IMR-90 (cell line): ENCODE measurements around the gene ASTN2. TPM values are rescaled to one million over a fixed set of nuclear protein-coding genes. Genes with fewer than 3 reads are reported as not detected.

Experiments used
- ATAC-seq: fragments of 200-7000 bp; cut with Tn5 transposase; 2 replicates; pipeline ENCODE4 v1.9.1; 2020; ENCODE audit warnings: low read depth, mild to moderate bottlenecking, moderate library complexity
- BruUV-seq: library from RNA; stranded (reverse); fragments of 400-500 nt; replicated peaks from 2 replicates; lab custom pipeline; 2021; lab: Mats Ljungman, UMichigan
- CTCF ChIA-PET: fragments of 300-600 bp; formaldehyde crosslinking; extraction: SDS; loops from one replicate; lab custom pipeline; 2021; ENCODE audit warnings: antibody characterized with exemption; lab: Yijun Ruan, JAX
- POLR2A ChIA-PET: fragments of 300-600 bp; sonication (Branson Sonifier 250); formaldehyde crosslinking; loops from one replicate; lab custom pipeline; 2022; ENCODE audit warnings: antibody characterized with exemption; ENCODE audit not compliant: unreplicated experiment; lab: Charles Lee
- DNase-seq: peaks from one replicate; pipeline ENCODE4 v3.0.0; 2013
- H2AFZ ChIP-seq: replicated peaks from 2 replicates; pipeline ENCODE3; 2013; ENCODE audit warnings: low read length, mild to moderate bottlenecking; ENCODE audit not compliant: poor library complexity
- H2AK5ac ChIP-seq: 2 replicates; pipeline ENCODE4 v1.6.1; 2013; ENCODE audit warnings: low read depth, low read length, inconsistent platforms
- H2AK9ac ChIP-seq: replicated peaks from 2 replicates; pipeline ENCODE3; 2013; ENCODE audit warnings: mild to moderate bottlenecking, low read depth, low read length, moderate library complexity; ENCODE audit not compliant: poor library complexity
- H2BK120ac ChIP-seq: 2 replicates; pipeline ENCODE4 v1.6.1; 2013; ENCODE audit warnings: low read depth, low read length, inconsistent platforms
- H2BK15ac ChIP-seq: 3 replicates; pipeline ENCODE4 v1.6.1; 2013; ENCODE audit warnings: low read depth, low read length, inconsistent platforms
- H2BK20ac ChIP-seq: 2 replicates; pipeline ENCODE4 v1.6.1; 2013; ENCODE audit warnings: low read depth, mild to moderate bottlenecking, inconsistent platforms, low read length, moderate library complexity
- H2BK5ac ChIP-seq: 2 replicates; pipeline ENCODE4 v1.6.1; 2013; ENCODE audit warnings: mild to moderate bottlenecking, low read depth, low read length, inconsistent platforms; ENCODE audit not compliant: poor library complexity, severe bottlenecking
- H3K14ac ChIP-seq: replicated peaks from 2 replicates; pipeline ENCODE4 v1.6.1; 2013; ENCODE audit warnings: low read depth, low read length, inconsistent platforms
- H3K18ac ChIP-seq: 2 replicates; pipeline ENCODE4 v1.6.1; 2013; ENCODE audit warnings: low read depth, low read length, control low read depth
- H3K23ac ChIP-seq: 2 replicates; pipeline ENCODE4 v1.6.1; 2013; ENCODE audit warnings: low read depth, low read length, inconsistent platforms
- H3K27ac ChIP-seq: 2 replicates; pipeline ENCODE4 v1.5.1; 2013; ENCODE audit warnings: mild to moderate bottlenecking, control low read depth, low read length; ENCODE audit not compliant: insufficient read depth
- H3K27me3 ChIP-seq: 2 replicates; pipeline ENCODE4 v1.6.1; 2013; ENCODE audit warnings: low read length; ENCODE audit not compliant: control insufficient read depth, insufficient read depth
- H3K36me3 ChIP-seq: 2 replicates; pipeline ENCODE4 v1.6.1; 2013; ENCODE audit warnings: low read length, mixed read lengths; ENCODE audit not compliant: control insufficient read depth, insufficient read depth
- H3K4ac ChIP-seq: 2 replicates; pipeline ENCODE4 v1.6.1; 2013; ENCODE audit warnings: low read depth, low read length, inconsistent platforms
- H3K4me1 ChIP-seq: 2 replicates; pipeline ENCODE4 v1.6.1; 2013; ENCODE audit warnings: low read length, mixed read lengths; ENCODE audit not compliant: control insufficient read depth, insufficient read depth
- H3K4me2 ChIP-seq: 2 replicates; pipeline ENCODE4 v1.6.1; 2013; ENCODE audit warnings: low read depth, mild to moderate bottlenecking, control low read depth, low read length, moderate library complexity
- H3K4me3 ChIP-seq: 2 replicates; pipeline ENCODE4 v1.5.1; 2013; ENCODE audit warnings: low read depth, mild to moderate bottlenecking, control low read depth, low read length, moderate library complexity; ENCODE audit not compliant: insufficient read depth
- H3K56ac ChIP-seq: 2 replicates; pipeline ENCODE4 v1.6.1; 2013; ENCODE audit warnings: low read length, inconsistent platforms; ENCODE audit not compliant: insufficient read depth; ENCODE audit errors: extremely low read depth
- H3K79me1 ChIP-seq, 2 experiments: 2 replicates each; pipeline ENCODE4 v1.6.1; 2013; ENCODE audit warnings: low read length in 2 of 2, inconsistent platforms in 1 of 2, low read depth in 1 of 2
- H3K9ac ChIP-seq: 2 replicates; pipeline ENCODE4 v1.6.1; 2013; ENCODE audit warnings: low read depth, low read length, control low read depth
- H3K9me1 ChIP-seq: 2 replicates; pipeline ENCODE4 v1.6.1; 2013; ENCODE audit warnings: low read length, inconsistent platforms; ENCODE audit not compliant: insufficient read depth
- H3K9me3 ChIP-seq: 2 replicates; pipeline ENCODE4 v1.6.1; 2013; ENCODE audit warnings: low read length; ENCODE audit not compliant: control insufficient read depth, insufficient read depth
- H4K20me1 ChIP-seq: 2 replicates; pipeline ENCODE4 v1.6.1; 2013; ENCODE audit warnings: low read length, inconsistent platforms; ENCODE audit not compliant: insufficient read depth
- H4K5ac ChIP-seq: 2 replicates; pipeline ENCODE4 v1.6.1; 2013; ENCODE audit warnings: mild to moderate bottlenecking, low read depth, low read length, control low read depth
- H4K8ac ChIP-seq, 2 experiments: 2 replicates each; pipeline ENCODE4 v1.6.1; 2013; ENCODE audit warnings: low read depth in 2 of 2, low read length in 2 of 2, control low read depth in 1 of 2, inconsistent platforms in 1 of 2
- H4K91ac ChIP-seq: 2 replicates; pipeline ENCODE4 v1.6.1; 2013; ENCODE audit warnings: low read depth, low read length, inconsistent platforms; ENCODE audit not compliant: insufficient read depth
- RAD21 ChIP-seq: IDR thresholded peaks from 2 replicates; pipeline ENCODE4 v1.6.1; 2012; ENCODE audit warnings: low read length, improper control_type of control experiment
- RCOR1 ChIP-seq: IDR thresholded peaks from 2 replicates; pipeline ENCODE4 v1.6.1; 2012; ENCODE audit warnings: mild to moderate bottlenecking, low read length, improper control_type of control experiment; ENCODE audit not compliant: insufficient replicate concordance
- USF2 ChIP-seq: fragments of 150-350 bp; IDR thresholded peaks from 2 replicates; pipeline ENCODE4 v1.6.1; 2017; ENCODE audit warnings: mild to moderate bottlenecking, antibody characterized with exemption, low read length, low read depth
- WGBS, 2 experiments: methylation state at CpG; one replicate each; pipeline versions ENCODE4 v1.1.5 to v1.1.7; 2013; ENCODE audit warnings: missing lambda C conversion rate in 2 of 2; ENCODE audit not compliant: insufficient read length in 1 of 2; ENCODE audit errors: extremely low coverage in 2 of 2; 5-methylcytosine and 5-hydroxymethylcytosine counted together
- dilution Hi-C: fragments of 300-500 bp; cut with HindIII; formaldehyde crosslinking; loops from one replicate; pipeline ENCODE4 v1.14.3; 2018; ENCODE audit warnings: low sequenced_read_pairs; ENCODE audit not compliant: unreplicated experiment
- in situ Hi-C: fragments of 300-500 bp; cut with MboI; formaldehyde crosslinking; loops from 3 replicates; pipeline ENCODE4 v1.14.3; 2019; ENCODE audit warnings: low sequenced_read_pairs, inconsistent platforms, mixed read lengths
- intact Hi-C: fragments of 100-400 bp; cut with micrococcal nuclease; formaldehyde crosslinking; loops from 2 replicates; pipeline ENCODE4 v1.10.0; 2022
- polyA plus RNA-seq, 3 experiments: library from polyadenylated mRNA; depleted of rRNA; stranded (reverse); fragments of >200 nt; gene quantifications; 2 replicates each; pipeline ENCODE4 v1.2.3, GENCODE V29; 2012; ENCODE audit warnings: low replicate concordance in 1 of 3
- total RNA-seq: library from RNA; depleted of rRNA; stranded (reverse); fragments of >200 nt; gene quantifications from 2 replicates; pipeline ENCODE4 v1.2.3, GENCODE V29; 2012

Gene ASTN2
- total and polyA plus RNA-seq, 2 of the 4 experiments (the other 2 are of a cell fraction), result 3.8 to 6.8 TPM

- no peak for TF ChIP-seq USF2
These were observed 768.0 kb downstream of the ASTN2 start (continued) for GRCh38 chr9:116646661-116647514.

GRCh38 chr9:116644091-116644688, 770.7 kb downstream of the ASTN2 start:
- Histone ChIP-seq H3K4me1 (peaks cover 6% of the 10 kb centered on the region), H3K56ac (no peak overlapping the region), H3K27me3 (no peaks in the 10 kb centered on the region), H3K79me1 (no peaks in the 10 kb centered on the region), H3K14ac (0 out of 2 replicates have a peak overlapping the region, but pooled peaks have one; percentile 1), H3K4me2 (peak overlapping the region; percentile 78), H3K9me3 (no peaks in the 10 kb centered on the region), H4K20me1 (no peaks in the 10 kb centered on the region), H2BK15ac (no peak overlapping the region), H4K8ac (no peak overlapping the region), H3K36me3 (no peaks in the 10 kb centered on the region), H2BK20ac (no peak overlapping the region), H3K18ac (peak overlapping the region; percentile 94), H3K4ac (no peak overlapping the region), H2AFZ (no peak overlapping the region), H2BK120ac (no peak overlapping the region), H2BK5ac (no peak overlapping the region), H3K9ac (no peak overlapping the region), H4K5ac (peak overlapping the region; percentile 96), H2AK9ac (no peak overlapping the region), H3K4me3 (no peak overlapping the region), H3K27ac (peak overlapping the region; percentile 52; the same call in 1 of the 2 replicates), H4K91ac (no peak overlapping the region), H2AK5ac (no peak overlapping the region), H3K9me1 (no peaks in the 10 kb centered on the region), H3K23ac (no peak overlapping the region)
- CTCF ChIA-PET, result no interaction called here
- ATAC-seq, result peak; percentile 71
- intact Hi-C loops, result loop anchor here (10.0 kb wide), 2 partner anchors 269 to 489 kb away; partner anchors contain the start of gene PAPPA
- POLR2A ChIA-PET, result no interaction called here
- dilution Hi-C loops, result no loop called here
- DNase-seq, result peak; percentile 75
- in situ Hi-C loops, result no loop called here
- no TSS peak for BruUV-seq
- TF ChIP-seq RCOR1, result peak; percentile 21
- TF ChIP-seq RAD21, result no peak
- 40% methylated on average over 1 of the region's 2 CpGs; no CpG with 5 or more reads in 1 of the 2 experiments for WGBS, 2 experiments
